Peyer's patch (tissue), 4 donors: ENCODE results near the gene TMEM117.

Source experiments
- CTCF ChIP-seq, 6 experiments: fragments of 450-650 bp in 4 of 6; fragments of 200-600 bp in 2 of 6; sonication (generic) in 1 of 6; IDR thresholded peaks; one replicate each; pipeline ENCODE4 v1.5.1; 2017 to 2019; ENCODE audit warnings: antibody characterized with exemption in 6 of 6, mild to moderate bottlenecking in 3 of 6, moderate library complexity in 1 of 6
- POLR2A ChIP-seq, 2 donors: fragments of 450-650 bp; IDR thresholded peaks; one replicate each; pipeline ENCODE4 v1.5.1; 2017; ENCODE audit warnings: antibody characterized with exemption in 2 of 2, mild to moderate bottlenecking in 2 of 2, moderate library complexity in 2 of 2

GRCh38 chr12:43978556-43978955 lies 142.7 kb downstream of the TMEM117 start:
- no peak for TF ChIP-seq POLR2A (IDR thresholded peaks at IDR 0.05)
- TF ChIP-seq CTCF (IDR thresholded peaks at IDR 0.05) = no peak
